Loucy (cell line): Measurements from ENCODE around the gene ALKBH6.

Experiments used
- H2AFZ ChIP-seq: fragments of 200-600 bp; sonication (generic); 2 replicates; pipeline ENCODE4 v1.6.0; 2016; ENCODE audit warnings: antibody characterized with exemption, mild to moderate bottlenecking, low read length, moderate library complexity
- H3F3A ChIP-seq: fragments of 200-600 bp; 2 replicates; pipeline ENCODE4 v1.6.0; 2016; ENCODE audit warnings: antibody characterized with exemption, low read depth, mild to moderate bottlenecking
- H3K27me3 ChIP-seq: fragments of 200-600 bp; sonication (generic); 2 replicates; pipeline ENCODE4 v1.6.1; 2014; ENCODE audit warnings: low read length, mild to moderate bottlenecking; ENCODE audit not compliant: insufficient read depth, poor library complexity, severe bottlenecking
- H3K36me3 ChIP-seq: fragments of 200-600 bp; sonication (generic); 2 replicates; pipeline ENCODE4 v1.6.1; 2016; ENCODE audit warnings: low read length; ENCODE audit not compliant: insufficient read depth
- H3K4me1 ChIP-seq: fragments of 200-600 bp; sonication (generic); 2 replicates; pipeline ENCODE4 v1.5.1; 2014; ENCODE audit warnings: low read length, mild to moderate bottlenecking; ENCODE audit not compliant: insufficient read depth, poor library complexity, severe bottlenecking
- H3K4me2 ChIP-seq: fragments of 200-600 bp; sonication (generic); 2 replicates; pipeline ENCODE4 v1.6.0; 2014; ENCODE audit warnings: antibody characterized with exemption, low read length, low read depth, mild to moderate bottlenecking; ENCODE audit not compliant: poor library complexity, severe bottlenecking
- H3K4me3 ChIP-seq: fragments of 200-600 bp; sonication (generic); 2 replicates; pipeline ENCODE4 v1.5.1; 2014; ENCODE audit warnings: low read length, mild to moderate bottlenecking, mixed read lengths; ENCODE audit not compliant: poor library complexity, severe bottlenecking
- H3K79me2 ChIP-seq: fragments of 200-600 bp; sonication (generic); 2 replicates; pipeline ENCODE4 v1.6.1; 2014; ENCODE audit warnings: low read length; ENCODE audit not compliant: insufficient read depth
- H3K9ac ChIP-seq: fragments of 200-600 bp; sonication (generic); 2 replicates; pipeline ENCODE4 v1.6.0; 2014; ENCODE audit warnings: mild to moderate bottlenecking, low read depth, low read length, moderate library complexity; ENCODE audit not compliant: poor library complexity, severe bottlenecking
- H3K9me2 ChIP-seq: fragments of 200-600 bp; sonication (generic); replicated peaks from 2 replicates; pipeline ENCODE4 v1.6.1; 2016; ENCODE audit warnings: low read depth, low read length, mixed read lengths
- H3K9me3 ChIP-seq: fragments of 200-600 bp; sonication (generic); 2 replicates; pipeline ENCODE4 v1.6.1; 2014; ENCODE audit warnings: mild to moderate bottlenecking, antibody characterized with exemption, low read length, low read depth; ENCODE audit not compliant: insufficient read depth
- H4K20me1 ChIP-seq: fragments of 200-600 bp; sonication (generic); 2 replicates; pipeline ENCODE4 v1.6.0; 2014; ENCODE audit warnings: antibody characterized with exemption, low read length, mild to moderate bottlenecking; ENCODE audit not compliant: insufficient read depth, poor library complexity, severe bottlenecking
- EZH2phosphoT487 ChIP-seq: fragments of 200-600 bp; IDR thresholded peaks from 2 replicates; pipeline ENCODE4 v1.6.1; 2018; ENCODE audit warnings: antibody characterized with exemption, mild to moderate bottlenecking, moderate library complexity, borderline replicate concordance
- TF ChIP-seq, protein P1 (sequence below): fragments of 200-600 bp; sonication (generic); conservative IDR thresholded peaks from 2 replicates; pipeline ENCODE4 v1.5.1; 2014; ENCODE audit warnings: mild to moderate bottlenecking, antibody characterized with exemption, low read length

ALKBH6 gene

DNA sequence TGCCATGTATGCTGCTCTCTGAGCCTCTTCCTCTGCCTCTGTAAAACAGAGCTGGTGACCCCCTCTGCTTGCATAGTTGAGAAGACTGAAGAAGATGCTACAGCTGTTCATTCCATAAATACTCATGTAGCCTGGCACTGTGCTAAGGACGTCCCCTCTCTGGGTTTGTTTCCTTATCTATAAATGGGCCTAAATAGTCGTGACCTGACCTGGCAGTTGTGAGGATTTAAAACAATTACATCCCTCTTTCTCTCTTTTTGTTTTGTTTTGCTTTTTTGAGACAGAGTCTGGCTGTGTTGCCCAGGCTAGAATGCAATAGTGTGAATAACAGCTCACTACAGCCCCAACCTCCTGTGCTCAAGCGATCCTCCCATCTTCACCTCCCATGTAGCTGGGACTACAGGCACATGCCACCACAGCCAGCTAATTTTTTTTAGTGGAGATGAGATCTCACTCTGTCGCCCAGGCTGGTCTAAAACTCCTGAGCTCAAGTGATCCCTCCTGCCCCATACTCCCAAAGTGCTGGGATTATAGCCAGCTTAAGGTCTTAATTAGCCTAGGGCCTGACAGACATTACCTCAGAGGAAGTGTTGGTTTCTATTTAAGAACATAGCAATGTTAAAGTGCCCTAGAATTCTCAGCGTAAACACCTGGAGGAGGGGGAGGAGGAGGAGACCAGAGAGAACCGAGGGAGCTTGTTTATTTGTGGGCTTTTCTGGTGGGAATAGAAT is 45.3 kb upstream of the ALKBH6 start:
- Histone ChIP-seq H3K9me3 (no peaks in the 10 kb centered on the region), H3K9me2 (no peaks in the 10 kb centered on the region), H2AFZ (no peak overlapping the region), H3K4me1 (peaks cover 33% of the 10 kb centered on the region), H4K20me1 (peaks cover 46% of the 10 kb centered on the region), H3K4me3 (no peak overlapping the region), H3K27me3 (no peaks in the 10 kb centered on the region), H3K9ac (peak overlapping the region; percentile 19), H3K4me2 (peak overlapping the region; percentile 39), H3K36me3 (peaks cover 50% of the 10 kb centered on the region; the same call in 1 of the 2 replicates), H3F3A (no peaks in the 10 kb centered on the region), H3K79me2 (peaks cover 71% of the 10 kb centered on the region)
- TF ChIP-seq, protein P1, sequence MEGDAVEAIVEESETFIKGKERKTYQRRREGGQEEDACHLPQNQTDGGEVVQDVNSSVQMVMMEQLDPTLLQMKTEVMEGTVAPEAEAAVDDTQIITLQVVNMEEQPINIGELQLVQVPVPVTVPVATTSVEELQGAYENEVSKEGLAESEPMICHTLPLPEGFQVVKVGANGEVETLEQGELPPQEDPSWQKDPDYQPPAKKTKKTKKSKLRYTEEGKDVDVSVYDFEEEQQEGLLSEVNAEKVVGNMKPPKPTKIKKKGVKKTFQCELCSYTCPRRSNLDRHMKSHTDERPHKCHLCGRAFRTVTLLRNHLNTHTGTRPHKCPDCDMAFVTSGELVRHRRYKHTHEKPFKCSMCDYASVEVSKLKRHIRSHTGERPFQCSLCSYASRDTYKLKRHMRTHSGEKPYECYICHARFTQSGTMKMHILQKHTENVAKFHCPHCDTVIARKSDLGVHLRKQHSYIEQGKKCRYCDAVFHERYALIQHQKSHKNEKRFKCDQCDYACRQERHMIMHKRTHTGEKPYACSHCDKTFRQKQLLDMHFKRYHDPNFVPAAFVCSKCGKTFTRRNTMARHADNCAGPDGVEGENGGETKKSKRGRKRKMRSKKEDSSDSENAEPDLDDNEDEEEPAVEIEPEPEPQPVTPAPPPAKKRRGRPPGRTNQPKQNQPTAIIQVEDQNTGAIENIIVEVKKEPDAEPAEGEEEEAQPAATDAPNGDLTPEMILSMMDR, result no peak
- no peak for TF ChIP-seq EZH2phosphoT487

DNA sequence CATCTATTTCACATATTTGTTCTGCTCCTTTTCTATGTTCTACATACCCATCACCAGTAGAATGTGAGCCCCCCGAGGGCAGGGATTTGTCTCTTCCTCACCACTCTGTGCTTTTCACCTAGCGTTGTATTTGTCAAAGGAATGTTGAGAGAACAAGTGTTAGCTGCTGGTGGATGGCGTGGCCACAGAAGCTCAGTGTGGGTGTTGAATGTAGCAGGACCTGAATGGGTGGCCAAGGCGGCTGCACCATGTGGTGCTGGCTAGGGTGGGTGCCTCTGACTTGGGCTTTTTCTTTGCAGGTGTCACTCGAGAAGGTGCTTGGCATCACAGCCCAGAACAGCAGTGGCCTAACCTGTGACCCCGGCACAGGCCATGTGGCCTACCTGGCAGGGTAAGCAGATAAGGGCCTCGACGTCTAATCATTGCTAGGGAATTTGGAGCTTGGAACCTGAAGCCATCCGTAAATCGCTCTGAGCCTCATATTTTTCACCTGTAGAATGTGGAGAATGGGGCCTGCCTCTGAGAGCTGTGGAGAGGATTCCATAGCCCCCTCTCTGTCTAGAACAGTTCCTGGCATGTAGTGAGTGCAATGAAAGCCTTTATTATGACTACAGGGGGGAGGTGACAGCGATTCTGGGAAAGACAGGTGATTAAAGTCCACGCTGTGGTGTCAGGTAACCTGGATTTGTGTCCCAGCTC is 44.6 kb upstream of the ALKBH6 start:
- peaks cover 35% of the 10 kb centered on the region for H3K4me1 ChIP-seq
- H3K36me3 ChIP-seq, result peaks cover 45% of the 10 kb centered on the region; the same call in 1 of the 2 replicates
- H3K27me3 ChIP-seq, result no peaks in the 10 kb centered on the region
- H3F3A ChIP-seq, result no peaks in the 10 kb centered on the region; the same call in 1 of the 2 replicates
- TF ChIP-seq, protein P1, result no peak
- no peak for TF ChIP-seq EZH2phosphoT487
- H2AFZ ChIP-seq, result no peak overlapping the region
- no peaks in the 10 kb centered on the region for H3K9me3 ChIP-seq
- H3K9ac ChIP-seq, result peak overlapping the region; percentile 19
- H3K9me2 ChIP-seq, result no peaks in the 10 kb centered on the region
- H3K79me2 ChIP-seq, result peaks cover 66% of the 10 kb centered on the region
- H3K4me2 ChIP-seq, result peak overlapping the region; percentile 39
- H4K20me1 ChIP-seq, result peaks cover 46% of the 10 kb centered on the region
- H3K4me3 ChIP-seq, result peak overlapping the region; percentile 16

DNA sequence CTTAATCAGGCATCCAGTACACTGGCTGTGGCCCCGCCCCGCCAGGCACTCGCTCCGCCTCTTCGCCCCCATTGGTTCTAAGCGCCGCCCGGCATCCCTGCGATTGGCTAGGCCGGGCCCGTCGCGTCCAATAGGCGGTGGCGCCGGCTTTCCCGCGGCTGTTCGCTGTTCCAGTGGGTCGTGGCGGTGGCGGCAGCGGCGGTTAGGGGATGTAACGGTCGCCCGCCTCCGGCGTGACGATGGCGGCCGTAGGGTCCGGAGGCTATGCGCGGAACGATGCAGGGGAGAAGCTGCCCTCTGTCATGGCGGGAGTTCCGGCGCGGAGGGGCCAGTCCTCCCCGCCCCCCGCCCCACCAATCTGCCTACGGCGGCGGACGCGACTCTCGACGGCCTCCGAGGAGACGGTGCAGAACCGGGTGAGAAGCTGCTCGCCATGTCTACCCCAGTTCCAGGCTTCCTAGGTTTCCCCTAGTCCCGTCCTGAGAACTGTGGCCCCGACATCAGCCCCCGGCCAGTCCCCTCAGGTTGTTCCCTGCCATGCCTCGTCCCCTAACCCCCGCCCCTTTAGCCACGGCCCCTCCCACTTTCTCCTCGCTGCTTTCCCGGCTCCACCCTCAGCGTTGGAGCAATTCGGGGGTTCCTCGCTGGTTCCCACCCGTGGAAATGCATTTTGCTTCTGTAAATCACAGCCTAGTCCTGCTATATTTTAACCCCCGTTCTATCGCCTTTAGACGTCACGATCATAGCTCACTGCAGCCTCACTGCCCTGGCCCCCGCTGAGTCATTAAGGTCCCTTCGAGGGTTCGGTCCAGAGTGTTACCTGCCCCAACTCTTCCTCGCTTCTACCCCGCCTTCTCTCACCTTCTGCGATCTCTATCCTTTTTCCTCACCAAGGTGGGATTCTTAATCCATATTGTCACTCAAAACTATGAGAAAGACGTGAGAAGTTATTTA is 41.0 kb upstream of the ALKBH6 start, which contains the start of gene WDR62:
Gene WDR62 (plus strand): TSS at position 165 of the 954 bp plus-strand sequence. CDS start 75 bp downstream, at position 240.
- H3K4me2 ChIP-seq, result peak within 1 kb of the TSS; percentile 95
- no peaks in the 10 kb centered on the region; the same call in 1 of the 2 replicates for H3F3A ChIP-seq
- peaks cover 45% of the 10 kb centered on the region for H3K4me1 ChIP-seq
- no peaks in the 10 kb centered on the region for H3K9me2 ChIP-seq
- H3K4me3 ChIP-seq, result peak within 1 kb of the TSS; percentile 99
- no peaks in the 10 kb centered on the region for H3K27me3 ChIP-seq
- peaks cover 43% of the 10 kb centered on the region for H4K20me1 ChIP-seq
- H3K36me3 ChIP-seq, result peaks cover 16% of the 10 kb centered on the region; the same call in 1 of the 2 replicates
- no peak for TF ChIP-seq EZH2phosphoT487
- TF ChIP-seq, protein P1, result no peak; the same call in 1 of the 2 replicates
- H3K9ac ChIP-seq, result peak within 1 kb of the TSS; percentile 91
- H3K79me2 ChIP-seq, result peaks cover 57% of the 10 kb centered on the region
- H3K9me3 ChIP-seq, result no peaks in the 10 kb centered on the region
- H2AFZ ChIP-seq, result peak within 1 kb of the TSS; percentile 90
